A673 (cell line): ENCODE measurements around the gene MAP2K5. TPM values are rescaled to one million over a fixed set of nuclear protein-coding genes. Genes with fewer than 3 reads are reported as not detected.
A peak's percentile ranks its signal among the peaks of the same experiment; 100 is the strongest.

Experiments
- BruUV-seq: library from RNA; stranded (reverse); fragments of 400-500 nt; replicated peaks from 2 replicates; lab custom pipeline; 2021; lab: Mats Ljungman, UMichigan
- CTCF ChIA-PET: fragments of 300-600 bp; sonication (Branson Sonifier 250); formaldehyde crosslinking; loops from one replicate; lab custom pipeline; 2022; ENCODE audit warnings: antibody characterized with exemption; lab: Charles Lee
- POLR2A ChIA-PET: fragments of 300-600 bp; sonication (Branson Sonifier 250); formaldehyde crosslinking; loops from one replicate; lab custom pipeline; 2022; ENCODE audit warnings: antibody characterized with exemption; ENCODE audit not compliant: low non-redundant PET; lab: Charles Lee
- DNase-seq: peaks from one replicate; pipeline ENCODE4 v3.0.0-alpha.2; 2015; ENCODE audit warnings: low spot score
- H3K27ac ChIP-seq: fragments of 200-600 bp; sonication (generic); 2 replicates; pipeline ENCODE4 v1.5.1; 2016; ENCODE audit warnings: mixed run types, low read depth, mild to moderate bottlenecking, mixed read lengths, antibody characterized with exemption, low read length; ENCODE audit not compliant: poor library complexity, severe bottlenecking
- H3K27me3 ChIP-seq: fragments of 200-600 bp; sonication (generic); replicated peaks from 2 replicates; pipeline ENCODE4 v1.6.1; 2017; ENCODE audit warnings: mixed run types, low read depth, mild to moderate bottlenecking, mixed read lengths, antibody characterized with exemption, low read length; ENCODE audit not compliant: insufficient read depth, poor library complexity
- H3K36me3 ChIP-seq: fragments of 200-600 bp; sonication (generic); 2 replicates; pipeline ENCODE4 v1.6.1; 2016; ENCODE audit warnings: mixed run types, mild to moderate bottlenecking, mixed read lengths, antibody characterized with exemption, low read length; ENCODE audit not compliant: insufficient read depth, poor library complexity, severe bottlenecking
- H3K4me1 ChIP-seq: fragments of 200-600 bp; sonication (generic); 2 replicates; pipeline ENCODE4 v1.6.1; 2017; ENCODE audit warnings: mixed run types, mild to moderate bottlenecking, mixed read lengths, antibody characterized with exemption, low read length; ENCODE audit not compliant: insufficient read depth, poor library complexity, severe bottlenecking
- H3K4me3 ChIP-seq: fragments of 200-600 bp; sonication (generic); 2 replicates; pipeline ENCODE4 v1.5.1; 2016; ENCODE audit warnings: low read depth, mixed run types, mild to moderate bottlenecking, mixed read lengths, low read length; ENCODE audit not compliant: poor library complexity, severe bottlenecking
- H3K9me3 ChIP-seq: fragments of 200-600 bp; sonication (generic); 2 replicates; pipeline ENCODE4 v1.6.1; 2016; ENCODE audit warnings: mixed run types, low read depth, mild to moderate bottlenecking, mixed read lengths, antibody characterized with exemption, low read length; ENCODE audit not compliant: poor library complexity, severe bottlenecking
- CTCF ChIP-seq: fragments of 300-800, 200-600 bp; sonication (generic); conservative IDR thresholded peaks from 2 replicates; pipeline ENCODE4 v1.5.1; 2017; ENCODE audit warnings: low read depth, mild to moderate bottlenecking, antibody characterized with exemption, low read length, moderate library complexity, mixed read lengths
- EZH2 ChIP-seq: fragments of 200-600 bp; sonication (generic); IDR thresholded peaks from 2 replicates; pipeline ENCODE4 v1.6.1; 2017; ENCODE audit warnings: borderline replicate concordance, low read depth, mild to moderate bottlenecking, mixed read lengths, antibody characterized with exemption, low read length; ENCODE audit not compliant: poor library complexity, severe bottlenecking
- intact Hi-C: fragments of 100-400 bp; cut with micrococcal nuclease; formaldehyde crosslinking; loops from one replicate; pipeline ENCODE4 v1.10.0; 2022; ENCODE audit not compliant: unreplicated experiment
- total RNA-seq: library from RNA; stranded (reverse); gene quantifications from 2 replicates; pipeline ENCODE4 v1.2.3, GENCODE V29; 2021

The MAP2K5 gene
- total RNA-seq, 1 experiment from 2014 or later = 62.8 TPM

GRCh38 chr15:67820992-67821783, 278.7 kb downstream of the MAP2K5 start:
- H3K27me3 ChIP-seq = peaks cover 77% of the 10 kb centered on the region
- peaks cover 26% of the 10 kb centered on the region for H3K4me1 ChIP-seq
- ChIA-PET POLR2A (no interaction called here), CTCF (interaction anchor here (0.5 to 0.6 kb wide), 2 partner anchors 331 to 666 kb away, joined by 4 to 15 read pairs; no protein-coding TSS in a partner anchor)
- no peak for DNase-seq
- BruUV-seq = no TSS peak
- intact Hi-C loops = no loop called here
- no peak overlapping the region for H3K4me3 ChIP-seq
- no peaks in the 10 kb centered on the region for H3K36me3 ChIP-seq
- no peaks in the 10 kb centered on the region for H3K9me3 ChIP-seq
- TF ChIP-seq CTCF (no peak), EZH2 (peak; percentile 58)
- H3K27ac ChIP-seq = no peak overlapping the region

- BruUV-seq = no TSS peak
- H3K4me1 ChIP-seq = peaks cover 26% of the 10 kb centered on the region
- POLR2A ChIA-PET = no interaction called here
- no peak overlapping the region for H3K4me3 ChIP-seq
- peaks cover 85% of the 10 kb centered on the region for H3K27me3 ChIP-seq
- TF ChIP-seq EZH2 (no peak), CTCF (no peak)
- CTCF ChIA-PET = no interaction called here
- no peak for DNase-seq
- no peaks in the 10 kb centered on the region for H3K9me3 ChIP-seq
- no peak overlapping the region for H3K27ac ChIP-seq
- no peaks in the 10 kb centered on the region for H3K36me3 ChIP-seq
- intact Hi-C loops = no loop called here
These were observed 279.4 kb downstream of the MAP2K5 start for GRCh38 chr15:67821784-67822440.

- Histone ChIP-seq H3K27me3 (peaks cover 93% of the 10 kb centered on the region), H3K4me1 (peaks cover 30% of the 10 kb centered on the region), H3K27ac (no peak overlapping the region), H3K4me3 (peak overlapping the region; percentile 23), H3K36me3 (no peaks in the 10 kb centered on the region), H3K9me3 (no peaks in the 10 kb centered on the region)
- CTCF ChIA-PET = no interaction called here
- BruUV-seq = no TSS peak
- no peak for TF ChIP-seq EZH2
- TF ChIP-seq CTCF = no peak
- POLR2A ChIA-PET = no interaction called here
- intact Hi-C loops = no loop called here
- no peak for DNase-seq
These were observed 280.2 kb downstream of the MAP2K5 start for GRCh38 chr15:67822537-67823313.
